HCT116 (cell line): ENCODE measurements around the gene UGT2B15. TPM values are rescaled to one million over a fixed set of nuclear protein-coding genes. Genes with fewer than 3 reads are reported as not detected.

Experiments used
- ATAC-seq: fragments of 200-7000 bp; cut with Tn5 transposase; 2 replicates; pipeline ENCODE4 v1.9.1; 2020; ENCODE audit warnings: mild to moderate bottlenecking, moderate library complexity
- BruUV-seq: library from RNA; stranded (reverse); fragments of 400-500 nt; replicated peaks from 2 replicates; lab custom pipeline; 2021; lab: Mats Ljungman, UMichigan
- CTCF ChIA-PET: fragments of 300-600 bp; sonication (Branson Sonifier 250); formaldehyde crosslinking; loops from one replicate; lab custom pipeline; 2021; ENCODE audit warnings: antibody characterized with exemption; lab: Charles Lee
- POLR2A ChIA-PET: fragments of 300-600, 350-600 bp; sonication (Branson Sonifier 250); formaldehyde crosslinking; loops from one replicate; lab custom pipeline; 2021; ENCODE audit warnings: antibody characterized with exemption; lab: Charles Lee
- RAD21 ChIA-PET, 2 experiments: fragments of 300-600 bp; sonication (Branson Sonifier 250); formaldehyde crosslinking; loops; one replicate each; lab custom pipeline; 2023; ENCODE audit warnings: low total read pairs in 2 of 2; ENCODE audit not compliant: uncharacterized antibody in 2 of 2, unreplicated experiment in 2 of 2, low non-redundant PET in 1 of 2; lab: Charles Lee
- DNase-seq: peaks from one replicate; pipeline ENCODE4 v3.0.0-alpha.2; 2010; ENCODE audit warnings: low read depth, low spot score
- H2AFZ ChIP-seq: fragments of 200-600 bp; shearing (Covaris generic), sonication (generic); 2 replicates; pipeline ENCODE4 v1.6.1; 2017; ENCODE audit warnings: low read depth, mixed run types, mixed read lengths, antibody characterized with exemption, low read length; ENCODE audit not compliant: poor library complexity, severe bottlenecking
- H3K27ac ChIP-seq: 2 replicates; pipeline ENCODE4 v1.5.1; 2012; ENCODE audit warnings: low read depth, low read length
- H3K27me3 ChIP-seq: fragments of 200-600 bp; sonication (generic); 2 replicates; pipeline ENCODE4 v1.6.1; 2016; ENCODE audit warnings: mixed run types, low read length, mixed read lengths; ENCODE audit not compliant: insufficient read depth
- H3K36me3 ChIP-seq, 2 experiments: fragments of 200-500 bp in 1 of 2; fragments of 200-600 bp in 1 of 2; sonication (Bioruptor generic) in 1 of 2; sonication (generic) in 1 of 2; 2 replicates each; pipeline versions ENCODE4 v1.5.1 to v1.6.1; 2014 to 2016; ENCODE audit warnings: low read length in 2 of 2, inconsistent platforms in 1 of 2, mixed read lengths in 1 of 2, mixed run types in 1 of 2; ENCODE audit not compliant: insufficient read depth in 2 of 2, control insufficient read depth in 1 of 2
- H3K4me1 ChIP-seq, 2 experiments: fragments of 200-600 bp in 1 of 2; sonication (generic) in 1 of 2; 2 replicates each; pipeline versions ENCODE4 v1.5.1 to v1.6.1; 2012 to 2017; ENCODE audit warnings: low read length in 2 of 2, inconsistent platforms in 1 of 2, mild to moderate bottlenecking in 1 of 2, mixed read lengths in 1 of 2, mixed run types in 1 of 2, moderate library complexity in 1 of 2; ENCODE audit not compliant: insufficient read depth in 2 of 2, control insufficient read depth in 1 of 2
- H3K4me2 ChIP-seq: fragments of 200-600 bp; sonication (generic); 2 replicates; pipeline ENCODE4 v1.6.1; 2017; ENCODE audit warnings: mixed run types, low read length, mixed read lengths
- H3K4me3 ChIP-seq, 2 experiments: fragments of 200-600 bp in 1 of 2; sonication (generic) in 1 of 2; replicated peaks in 1 of 2; 2 replicates each; pipeline ENCODE4 v1.5.1; 2011 to 2016; ENCODE audit warnings: low read length in 2 of 2, control low read depth in 1 of 2, low read depth in 1 of 2, mild to moderate bottlenecking in 1 of 2, mixed read lengths in 1 of 2, mixed run types in 1 of 2
- H3K79me2 ChIP-seq: fragments of 200-600 bp; sonication (generic); 2 replicates; pipeline ENCODE4 v1.6.1; 2017; ENCODE audit warnings: mild to moderate bottlenecking, mixed run types, low read length, moderate library complexity, mixed read lengths; ENCODE audit not compliant: insufficient read depth
- H3K9ac ChIP-seq: fragments of 200-600 bp; sonication (generic); 2 replicates; pipeline ENCODE4 v1.6.1; 2016; ENCODE audit warnings: low read length, mixed read lengths
- H3K9me2 ChIP-seq: fragments of 200-600 bp; sonication (generic), shearing (Covaris generic); 2 replicates; pipeline ENCODE4 v1.6.1; 2017; ENCODE audit warnings: mixed run types, mild to moderate bottlenecking, moderate library complexity; ENCODE audit not compliant: insufficient read depth
- H3K9me3 ChIP-seq, 2 experiments: fragments of 200-500 bp in 1 of 2; fragments of 200-600 bp in 1 of 2; sonication (Bioruptor generic) in 1 of 2; sonication (generic) in 1 of 2; 2 replicates each; pipeline ENCODE4 v1.6.1; 2014 to 2017; ENCODE audit warnings: low read length in 2 of 2, mixed read lengths in 2 of 2, inconsistent platforms in 1 of 2, low read depth in 1 of 2, mild to moderate bottlenecking in 1 of 2, mixed run types in 1 of 2, moderate library complexity in 1 of 2; ENCODE audit not compliant: control insufficient read depth in 1 of 2, insufficient read depth in 1 of 2
- H4K20me1 ChIP-seq: fragments of 200-600 bp; sonication (generic), shearing (Covaris generic); 2 replicates; pipeline ENCODE4 v1.6.1; 2017; ENCODE audit warnings: mixed run types, mild to moderate bottlenecking, moderate library complexity; ENCODE audit not compliant: insufficient read depth
- CEBPB ChIP-seq: IDR thresholded peaks from 2 replicates; pipeline ENCODE4 v1.6.1; 2012; ENCODE audit warnings: low read depth
- ELF1 ChIP-seq: IDR thresholded peaks from 2 replicates; pipeline ENCODE4 v1.6.1; 2012; ENCODE audit warnings: low read depth, borderline replicate concordance
- EZH2 ChIP-seq: fragments of 200-600 bp; sonication (generic); IDR thresholded peaks from 2 replicates; pipeline ENCODE4 v1.6.1; 2017; ENCODE audit warnings: antibody characterized with exemption, mixed run types
- POLR2AphosphoS5 ChIP-seq: IDR thresholded peaks from 2 replicates; pipeline ENCODE4 v1.6.1; 2011; ENCODE audit warnings: mild to moderate bottlenecking, low read depth, low read length, moderate library complexity
- RAD21 ChIP-seq: IDR thresholded peaks from 2 replicates; pipeline ENCODE4 v1.6.1; 2012; ENCODE audit warnings: low read depth, mild to moderate bottlenecking
- SRF ChIP-seq: IDR thresholded peaks from 2 replicates; pipeline ENCODE4 v1.6.1; 2012; ENCODE audit warnings: low read depth
- YY1 ChIP-seq: IDR thresholded peaks from 2 replicates; pipeline ENCODE4 v1.6.1; 2011; ENCODE audit warnings: low read length, low read depth, moderate library complexity, mild to moderate bottlenecking; ENCODE audit not compliant: insufficient replicate concordance; ENCODE audit errors: extremely low read depth
- ZNF274 ChIP-seq: fragments of 200-500 bp; sonication (Bioruptor generic); IDR thresholded peaks from 2 replicates; pipeline ENCODE4 v1.6.1; 2014; ENCODE audit warnings: mild to moderate bottlenecking, low read depth, low read length, inconsistent platforms
- intact Hi-C: fragments of 100-400 bp; cut with micrococcal nuclease; formaldehyde crosslinking; loops from 2 replicates; pipeline ENCODE4 v1.10.0; 2022
- total RNA-seq: library from RNA; stranded (reverse); gene quantifications from one replicate; pipeline ENCODE4 v1.2.1, GENCODE V29; 2021; ENCODE audit not compliant: unreplicated experiment
- TF ChIP-seq, protein P1 (sequence below), 3 experiments: fragments of 200-600 bp in 1 of 3; sonication (generic) in 1 of 3; IDR thresholded peaks in 2 of 3; conservative IDR thresholded peaks in 1 of 3; 2 replicates each; pipeline ENCODE4 v1.5.1; 2012 to 2017; ENCODE audit warnings: low read depth in 2 of 3, low read length in 2 of 3, antibody characterized with exemption in 1 of 3, borderline replicate concordance in 1 of 3, control low read depth in 1 of 3, mild to moderate bottlenecking in 1 of 3, mixed read lengths in 1 of 3, mixed run types in 1 of 3, moderate library complexity in 1 of 3; ENCODE audit not compliant: insufficient read depth in 1 of 3
- TF ChIP-seq, protein P2 (sequence below): IDR thresholded peaks from 2 replicates; pipeline ENCODE4 v1.6.1; 2012; ENCODE audit warnings: low read depth

UGT2B15 gene
- total RNA-seq, 1 experiment from 2014 or later: 0.17 TPM

DNA sequence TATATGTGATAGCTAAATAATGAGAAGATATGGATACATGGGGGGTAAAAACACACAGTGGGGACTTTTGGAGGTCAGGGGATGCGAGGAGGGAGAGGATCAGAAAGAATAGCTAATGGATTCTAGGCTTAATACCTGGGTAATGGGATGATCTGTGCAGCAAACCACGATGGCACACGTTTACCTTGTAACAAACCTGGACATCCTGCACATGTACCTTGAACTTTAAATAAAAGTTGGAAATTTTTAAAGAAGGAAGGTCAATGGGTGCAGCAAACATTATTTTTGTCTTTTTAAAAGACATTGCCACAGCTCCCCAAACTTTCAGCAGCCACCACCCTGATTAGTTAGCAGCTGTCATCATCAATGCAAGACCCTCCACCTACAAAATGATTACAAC is 29.7 kb upstream of the UGT2B15 start:
- Histone ChIP-seq H3K36me3 (no peaks in the 10 kb centered on the region), H3K9me3 (no peaks in the 10 kb centered on the region), H3K4me1 (no peaks in the 10 kb centered on the region), H3K4me2 (no peak overlapping the region), H4K20me1 (no peaks in the 10 kb centered on the region), H3K9me2 (no peaks in the 10 kb centered on the region), H3K79me2 (no peaks in the 10 kb centered on the region), H2AFZ (no peak overlapping the region), H3K27me3 (no peaks in the 10 kb centered on the region), H3K4me3 (no peak overlapping the region), H3K9ac (no peak overlapping the region), H3K27ac (no peak overlapping the region)
- no TSS peak for BruUV-seq
- POLR2A ChIA-PET: no interaction called here
- RAD21 ChIA-PET: no interaction called here
- intact Hi-C loops: no loop called here
- TF ChIP-seq POLR2AphosphoS5 (no peak), CEBPB (no peak), SRF (no peak), ZNF274 (no peak), ELF1 (no peak), EZH2 (no peak), RAD21 (no peak), YY1 (no peak)
- TF ChIP-seq, protein P1, sequence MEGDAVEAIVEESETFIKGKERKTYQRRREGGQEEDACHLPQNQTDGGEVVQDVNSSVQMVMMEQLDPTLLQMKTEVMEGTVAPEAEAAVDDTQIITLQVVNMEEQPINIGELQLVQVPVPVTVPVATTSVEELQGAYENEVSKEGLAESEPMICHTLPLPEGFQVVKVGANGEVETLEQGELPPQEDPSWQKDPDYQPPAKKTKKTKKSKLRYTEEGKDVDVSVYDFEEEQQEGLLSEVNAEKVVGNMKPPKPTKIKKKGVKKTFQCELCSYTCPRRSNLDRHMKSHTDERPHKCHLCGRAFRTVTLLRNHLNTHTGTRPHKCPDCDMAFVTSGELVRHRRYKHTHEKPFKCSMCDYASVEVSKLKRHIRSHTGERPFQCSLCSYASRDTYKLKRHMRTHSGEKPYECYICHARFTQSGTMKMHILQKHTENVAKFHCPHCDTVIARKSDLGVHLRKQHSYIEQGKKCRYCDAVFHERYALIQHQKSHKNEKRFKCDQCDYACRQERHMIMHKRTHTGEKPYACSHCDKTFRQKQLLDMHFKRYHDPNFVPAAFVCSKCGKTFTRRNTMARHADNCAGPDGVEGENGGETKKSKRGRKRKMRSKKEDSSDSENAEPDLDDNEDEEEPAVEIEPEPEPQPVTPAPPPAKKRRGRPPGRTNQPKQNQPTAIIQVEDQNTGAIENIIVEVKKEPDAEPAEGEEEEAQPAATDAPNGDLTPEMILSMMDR (IDR thresholded peaks at IDR 0.05 in 2 of 3, conservative IDR thresholded peaks at IDR 0.05 in 1 of 3; ENCODE audit: borderline replicate concordance in 1 of 3, insufficient read depth in 1 of 3, low read depth in 2 of 3, low read length in 2 of 3): no peak
- TF ChIP-seq, protein P2, sequence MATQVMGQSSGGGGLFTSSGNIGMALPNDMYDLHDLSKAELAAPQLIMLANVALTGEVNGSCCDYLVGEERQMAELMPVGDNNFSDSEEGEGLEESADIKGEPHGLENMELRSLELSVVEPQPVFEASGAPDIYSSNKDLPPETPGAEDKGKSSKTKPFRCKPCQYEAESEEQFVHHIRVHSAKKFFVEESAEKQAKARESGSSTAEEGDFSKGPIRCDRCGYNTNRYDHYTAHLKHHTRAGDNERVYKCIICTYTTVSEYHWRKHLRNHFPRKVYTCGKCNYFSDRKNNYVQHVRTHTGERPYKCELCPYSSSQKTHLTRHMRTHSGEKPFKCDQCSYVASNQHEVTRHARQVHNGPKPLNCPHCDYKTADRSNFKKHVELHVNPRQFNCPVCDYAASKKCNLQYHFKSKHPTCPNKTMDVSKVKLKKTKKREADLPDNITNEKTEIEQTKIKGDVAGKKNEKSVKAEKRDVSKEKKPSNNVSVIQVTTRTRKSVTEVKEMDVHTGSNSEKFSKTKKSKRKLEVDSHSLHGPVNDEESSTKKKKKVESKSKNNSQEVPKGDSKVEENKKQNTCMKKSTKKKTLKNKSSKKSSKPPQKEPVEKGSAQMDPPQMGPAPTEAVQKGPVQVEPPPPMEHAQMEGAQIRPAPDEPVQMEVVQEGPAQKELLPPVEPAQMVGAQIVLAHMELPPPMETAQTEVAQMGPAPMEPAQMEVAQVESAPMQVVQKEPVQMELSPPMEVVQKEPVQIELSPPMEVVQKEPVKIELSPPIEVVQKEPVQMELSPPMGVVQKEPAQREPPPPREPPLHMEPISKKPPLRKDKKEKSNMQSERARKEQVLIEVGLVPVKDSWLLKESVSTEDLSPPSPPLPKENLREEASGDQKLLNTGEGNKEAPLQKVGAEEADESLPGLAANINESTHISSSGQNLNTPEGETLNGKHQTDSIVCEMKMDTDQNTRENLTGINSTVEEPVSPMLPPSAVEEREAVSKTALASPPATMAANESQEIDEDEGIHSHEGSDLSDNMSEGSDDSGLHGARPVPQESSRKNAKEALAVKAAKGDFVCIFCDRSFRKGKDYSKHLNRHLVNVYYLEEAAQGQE: no peak
- CTCF ChIA-PET: no interaction called here
- DNase-seq (no peak), ATAC-seq (no peak)
